ENCODE results near the gene PTGER4.
"Not testable (repeated sequence)": the region's sequence is repeated elsewhere in the genome, so short reads cannot be mapped to it uniquely, and the experiment has no call there.

PTGER4 gene

DNA sequence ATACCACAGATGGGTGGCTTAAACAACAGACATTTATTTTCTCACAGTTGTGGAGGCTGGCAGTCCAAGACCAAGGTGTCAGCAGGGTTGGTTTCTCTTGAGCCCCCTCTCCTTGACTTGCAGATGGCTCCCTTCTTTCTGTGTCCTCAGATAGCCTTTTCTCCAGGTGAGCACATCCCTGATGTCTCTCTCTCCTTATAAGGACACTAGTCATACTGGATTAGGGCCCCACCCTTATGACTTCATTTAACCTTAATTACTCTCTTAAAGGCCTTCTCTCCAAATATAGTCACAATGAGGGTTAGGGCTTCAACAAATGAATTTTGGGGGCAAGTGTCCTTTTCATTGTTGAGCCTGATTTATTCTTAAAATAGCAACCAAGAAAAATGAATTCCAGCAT is 14.7 kb downstream of the PTGER4 start:
- no peak for DNase-seq

GRCh38 chr5:40700116-40700782 is 20.5 kb downstream of the PTGER4 start:
- DNase-seq, result no peak

GRCh38 chr5:40702027-40702426 is 22.3 kb downstream of the PTGER4 start:
- not testable (repeated sequence) for DNase-seq

- DNase-seq, result not testable (repeated sequence)
Observed at GRCh38 chr5:40705484-40705883, 25.8 kb downstream of the PTGER4 start.

DNA sequence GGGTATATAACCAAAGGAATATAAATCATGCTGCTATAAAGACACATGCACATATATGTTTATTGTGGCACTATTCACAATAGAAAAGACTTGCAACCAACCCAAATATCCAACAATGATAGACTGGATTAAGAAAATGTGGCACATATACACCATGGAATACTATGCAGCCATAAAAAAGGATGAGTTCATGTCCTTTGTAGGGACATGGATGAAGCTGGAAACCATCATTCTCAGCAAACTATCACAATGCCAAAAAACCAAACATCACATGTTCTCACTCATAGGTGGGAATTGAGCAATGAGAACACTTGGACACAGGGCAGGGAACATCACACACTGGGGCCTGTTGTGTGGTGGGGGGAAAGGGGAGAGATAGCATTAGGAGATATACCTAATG is 30.9 kb downstream of the PTGER4 start:
- not testable (repeated sequence) for DNase-seq

- no peak for DNase-seq
Observed at GRCh38 chr5:40714001-40714400, 34.3 kb downstream of the PTGER4 start.

- DNase-seq, result no peak
Observed at GRCh38 chr5:40716000-40716399, 36.3 kb downstream of the PTGER4 start.

DNA sequence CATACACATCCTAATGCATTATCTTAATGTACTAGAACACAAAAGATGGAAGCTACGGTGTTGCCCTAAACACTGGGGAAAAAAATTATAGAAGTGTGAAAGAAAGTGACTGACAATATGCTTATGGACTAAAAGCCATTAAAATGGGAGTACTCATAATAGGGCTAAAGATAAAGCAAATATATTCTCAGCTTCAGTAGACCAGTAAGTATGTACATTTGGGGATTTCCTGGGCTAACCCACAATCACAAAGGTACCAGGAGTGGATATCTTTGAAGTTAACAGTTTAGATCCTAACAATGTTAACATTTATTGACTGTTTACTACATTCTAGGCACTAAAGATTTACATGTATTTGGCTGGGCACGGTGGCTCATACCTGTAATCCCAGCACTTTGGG is 36.9 kb downstream of the PTGER4 start:
- DNase-seq, result no peak

- DNase-seq, result peak; percentile 35
Observed at GRCh38 chr5:40717281-40717680, 37.6 kb downstream of the PTGER4 start.

GRCh38 chr5:40720069-40720468 is 40.4 kb downstream of the PTGER4 start:
- no peak for DNase-seq

- not testable (repeated sequence) for DNase-seq
Observed at GRCh38 chr5:40722497-40722911, 42.8 kb downstream of the PTGER4 start.

DNA sequence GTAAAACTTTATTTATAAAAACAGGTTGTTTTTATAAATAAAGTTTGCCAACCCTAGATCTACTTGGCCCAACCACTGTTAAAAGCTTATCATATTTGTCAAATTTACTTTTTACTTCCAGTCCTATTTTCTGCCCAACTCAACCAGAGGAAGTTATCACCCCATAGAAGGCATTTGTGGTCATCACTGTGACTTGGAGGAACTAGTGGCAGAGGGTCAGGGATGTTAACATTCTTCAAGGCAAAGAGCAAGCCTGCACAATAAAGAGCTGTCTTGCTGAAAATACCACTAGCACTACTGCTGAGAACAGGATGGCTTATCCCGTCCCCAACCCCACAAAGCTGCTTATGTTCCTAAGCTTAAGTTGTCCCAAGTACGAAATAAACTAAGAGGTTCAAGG is 53.7 kb downstream of the PTGER4 start:
- no peak for DNase-seq

GRCh38 chr5:40733879-40734563 is 54.3 kb downstream of the PTGER4 start:
- no peak for DNase-seq

DNA sequence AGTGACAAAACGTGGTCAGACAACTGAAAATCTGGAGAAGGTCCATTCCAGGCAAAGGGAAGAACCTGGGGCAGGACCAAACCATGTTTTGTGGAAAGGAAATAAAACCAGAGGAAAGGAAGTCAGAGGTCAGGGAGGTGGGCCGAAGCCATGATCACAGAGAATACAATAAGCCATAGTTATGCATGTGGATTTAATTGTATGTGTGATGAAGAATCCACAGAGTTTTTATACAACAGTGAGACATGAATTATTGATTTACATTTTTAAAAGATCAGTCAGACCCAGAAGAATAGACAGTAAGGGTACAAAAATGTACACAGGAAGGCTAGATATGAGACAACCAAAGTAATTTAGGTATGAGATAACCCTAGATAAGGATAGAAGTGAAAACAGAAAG is 55.3 kb downstream of the PTGER4 start:
- peak; percentile 65 for DNase-seq

DNA sequence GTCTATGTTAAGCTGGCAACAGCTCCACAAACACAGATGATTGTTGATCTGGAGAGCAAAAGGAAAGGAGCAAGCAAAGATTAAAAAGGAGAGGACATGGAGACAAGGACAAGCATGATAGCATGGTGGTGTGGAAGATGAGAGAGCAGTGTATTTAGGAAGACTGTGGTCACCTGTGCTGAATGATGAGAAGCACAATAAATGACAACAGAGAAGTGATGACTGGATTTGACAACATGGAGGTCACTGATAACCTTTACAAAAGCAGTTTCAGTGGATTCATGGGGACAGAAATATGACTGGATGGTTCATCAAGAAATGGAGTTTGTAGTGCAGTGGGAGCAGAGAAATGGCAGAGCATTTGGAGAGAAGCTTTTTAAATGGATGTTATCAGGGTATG is 55.9 kb downstream of the PTGER4 start:
- DNase-seq, result no peak

- peak; percentile 58 for DNase-seq
Observed at GRCh38 chr5:40736103-40736875, 56.6 kb downstream of the PTGER4 start.

GRCh38 chr5:40738502-40738901 is 58.8 kb downstream of the PTGER4 start:
- DNase-seq, result no peak

All from fibroblast of skin of right quadriceps (primary cell).